GM21619 (cell line): Measurements from ENCODE around the gene CACNA1E.

ENCODE experiments used
- ATAC-seq: cut with Tn5 transposase; IDR thresholded peaks from one replicate; pipeline ENCODE4 v1.9.1; 2021; ENCODE audit not compliant: unreplicated experiment

Gene CACNA1E

GRCh38 chr1:181754103-181754502 is 270.8 kb downstream of the CACNA1E start:
- ATAC-seq = no peak

- ATAC-seq = no peak
These were observed 276.2 kb downstream of the CACNA1E start for GRCh38 chr1:181759481-181759880.

GRCh38 chr1:181763736-181764135 is 280.4 kb downstream of the CACNA1E start:
- ATAC-seq = no peak

DNA sequence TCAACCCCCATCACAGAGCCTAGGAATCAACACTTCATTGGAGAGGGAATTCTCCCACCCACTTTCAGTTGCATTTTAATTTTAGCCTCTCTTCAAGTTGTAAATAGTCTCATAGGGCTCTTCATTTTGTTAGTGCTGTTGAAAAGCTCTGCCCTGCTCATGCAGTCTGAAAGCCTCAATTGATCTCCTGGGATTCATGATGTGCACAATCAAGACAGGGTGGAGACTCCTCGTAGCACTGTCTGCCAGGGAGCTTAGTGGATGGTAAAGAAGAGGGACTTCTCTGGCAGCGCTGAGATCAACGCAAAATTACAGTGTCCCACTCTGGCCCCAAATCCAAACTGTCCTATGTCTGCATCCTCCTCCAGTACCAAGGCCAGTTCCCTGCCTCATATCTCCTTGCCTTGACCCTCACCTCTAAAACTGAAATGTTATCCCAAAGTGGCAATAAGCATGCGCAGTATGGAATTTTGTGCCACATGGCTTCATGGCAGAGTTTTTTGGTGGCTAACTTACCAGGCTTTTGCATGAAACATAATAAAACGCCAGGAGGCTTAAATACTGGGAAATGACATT is 282.2 kb downstream of the CACNA1E start:
- ATAC-seq = no peak

DNA sequence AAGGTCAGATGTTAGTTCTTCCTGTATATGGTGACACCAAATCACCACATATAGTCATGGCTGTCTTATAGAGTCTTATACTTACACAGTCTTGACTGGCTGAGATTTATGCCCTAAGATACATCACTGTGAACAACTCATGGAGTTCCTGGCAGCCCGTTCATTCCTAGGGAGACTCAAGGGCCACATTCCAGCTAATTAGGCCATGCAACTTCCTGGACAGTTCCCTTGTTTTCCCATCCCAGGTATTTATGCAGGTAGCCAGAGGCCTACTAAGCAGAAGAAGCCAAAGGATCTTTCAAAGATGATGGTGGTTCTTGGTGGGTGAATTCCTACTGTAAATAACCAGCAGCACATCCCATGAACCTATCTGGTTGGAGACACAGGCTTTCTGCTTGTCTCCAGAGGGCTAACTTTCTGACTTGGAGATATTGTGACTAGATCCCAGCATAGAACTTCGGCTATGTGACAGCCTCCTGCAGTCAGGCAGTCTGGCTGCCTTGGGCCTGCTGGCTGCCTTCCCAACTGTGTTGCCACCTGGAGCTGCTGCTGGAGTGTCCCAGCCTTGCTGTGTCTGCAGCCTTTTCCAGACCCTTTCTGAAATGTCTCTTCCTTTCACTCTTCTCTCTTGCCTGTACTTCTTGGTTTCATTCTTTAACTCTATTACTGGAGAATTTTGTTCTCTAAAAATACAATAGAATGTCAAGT is 283.8 kb downstream of the CACNA1E start:
- no peak for ATAC-seq

- ATAC-seq = peak; percentile 89
These were observed 285.1 kb downstream of the CACNA1E start for GRCh38 chr1:181768211-181768929.

DNA sequence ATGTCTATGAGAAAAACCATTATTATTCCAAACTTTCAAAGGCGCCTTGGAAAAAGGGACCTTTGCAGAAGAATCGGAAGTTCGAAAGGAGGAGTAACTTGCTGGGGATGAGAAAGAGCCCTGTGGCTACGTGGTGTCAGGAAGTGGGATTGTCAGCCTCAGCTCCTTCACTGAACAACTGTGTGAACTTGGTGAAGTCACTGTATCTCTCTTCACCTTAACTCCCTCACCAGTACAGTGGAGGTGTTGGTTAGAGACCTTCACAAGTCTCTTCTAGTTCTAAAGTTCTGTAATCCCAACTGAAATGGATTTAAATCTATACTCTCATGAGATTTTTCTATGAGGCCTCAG is 285.6 kb downstream of the CACNA1E start:
- ATAC-seq = no peak

- ATAC-seq = no peak
These were observed 286.5 kb downstream of the CACNA1E start for GRCh38 chr1:181769846-181770245.

- ATAC-seq = no peak
These were observed 289.4 kb downstream of the CACNA1E start for GRCh38 chr1:181772714-181773113.

DNA sequence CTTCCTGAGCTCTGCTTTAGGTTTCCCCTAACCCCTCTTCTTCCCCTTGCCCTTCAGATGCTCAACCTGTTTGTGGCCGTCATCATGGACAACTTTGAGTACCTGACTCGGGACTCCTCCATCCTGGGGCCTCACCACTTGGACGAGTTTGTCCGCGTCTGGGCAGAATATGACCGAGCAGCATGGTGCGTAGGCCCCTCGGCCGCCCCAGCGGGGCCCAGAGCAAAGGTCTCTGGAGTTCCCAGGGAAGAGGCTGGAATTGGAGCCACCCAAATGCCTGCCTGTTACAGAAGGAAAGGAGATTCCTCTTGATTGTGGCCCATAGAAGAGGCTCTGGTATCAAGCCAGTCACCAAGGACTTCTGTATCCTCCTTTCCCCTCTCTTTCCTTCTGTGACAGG is 292.7 kb downstream of the CACNA1E start:
- ATAC-seq = no peak

- no peak for ATAC-seq
These were observed 294.0 kb downstream of the CACNA1E start for GRCh38 chr1:181777286-181777685.

GRCh38 chr1:181777812-181778211 is 294.5 kb downstream of the CACNA1E start:
- no peak for ATAC-seq

DNA sequence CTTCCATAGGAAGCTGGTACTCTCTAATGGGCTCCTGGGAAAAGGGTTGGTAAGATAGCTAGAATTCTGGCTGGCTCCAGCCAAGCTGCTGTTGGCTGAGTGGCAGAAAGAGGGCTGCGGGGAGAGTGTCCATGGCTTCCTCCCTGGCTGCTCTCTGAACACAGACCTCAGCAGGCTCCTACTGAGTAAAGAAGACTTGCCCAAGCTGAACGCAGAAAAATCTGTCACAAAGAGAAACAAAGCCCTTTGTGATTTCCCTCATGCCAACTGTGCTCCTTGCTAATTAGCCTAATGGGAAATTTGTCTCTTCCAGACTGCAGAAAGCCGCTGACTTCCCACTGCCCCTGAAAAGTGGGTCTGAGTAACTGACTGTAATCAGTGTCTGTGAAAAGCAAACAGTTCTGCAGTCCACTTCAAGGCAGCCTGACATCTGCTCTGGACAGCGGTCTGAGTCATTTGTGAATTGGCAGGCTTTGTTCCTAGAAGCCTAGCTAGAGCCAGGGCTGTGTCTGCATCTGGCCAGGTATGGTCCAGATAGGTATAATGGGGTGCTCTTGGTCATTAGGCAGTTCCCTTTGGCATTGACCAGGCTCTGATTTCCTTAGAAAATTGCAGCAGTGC is 295.4 kb downstream of the CACNA1E start:
- no peak for ATAC-seq

- no peak for ATAC-seq
These were observed 296.0 kb downstream of the CACNA1E start for GRCh38 chr1:181779343-181779742.

DNA sequence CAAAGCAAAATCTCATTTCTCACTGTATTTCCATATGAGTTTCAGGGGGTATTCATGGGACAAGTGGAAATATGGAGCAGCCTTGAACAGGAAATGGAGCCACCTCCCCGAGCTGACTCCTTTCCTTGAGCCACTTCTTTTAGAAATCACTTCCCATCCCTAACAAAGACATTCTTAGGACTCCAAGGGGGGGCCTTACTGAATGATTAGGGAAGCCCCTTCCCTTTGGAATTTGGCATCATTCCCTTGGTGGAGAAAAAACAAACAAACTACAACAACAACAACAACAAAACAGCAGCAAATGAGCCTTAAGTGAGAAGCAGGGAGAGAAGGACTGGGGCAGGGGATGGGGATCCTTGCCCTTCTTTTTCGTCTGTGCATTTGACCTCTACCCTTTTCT is 299.9 kb downstream of the CACNA1E start:
- ATAC-seq = no peak

DNA sequence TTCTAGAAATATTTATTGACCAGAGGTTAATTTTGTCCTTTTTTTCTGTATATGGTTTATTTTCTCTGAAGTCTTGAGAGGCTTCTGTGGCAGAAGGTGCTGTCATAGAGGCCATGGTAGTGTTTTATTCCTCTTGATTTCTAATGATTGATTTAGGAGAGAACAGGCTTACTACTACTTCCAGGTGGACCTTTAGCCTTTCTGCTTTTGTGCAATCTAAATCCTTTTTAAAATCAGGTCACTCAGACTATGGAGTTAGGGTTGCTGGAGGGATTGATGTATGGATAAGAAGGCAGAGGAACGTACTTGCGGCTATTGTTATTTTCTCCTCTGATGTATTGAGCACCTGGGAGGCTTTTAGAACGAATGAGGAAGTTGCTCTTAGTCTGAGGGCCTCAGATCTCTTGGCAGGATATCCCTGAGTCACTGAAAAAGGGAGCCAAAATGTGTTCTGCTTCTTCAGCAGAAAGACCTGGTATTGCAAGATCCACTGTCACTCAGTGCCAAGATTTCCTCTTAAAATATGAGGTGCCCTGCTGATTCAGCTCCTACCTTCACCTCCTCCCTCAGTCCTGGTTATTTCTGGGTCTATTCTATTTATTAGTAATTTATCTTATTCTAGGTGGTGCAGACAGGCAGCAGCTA is 300.8 kb downstream of the CACNA1E start:
- ATAC-seq = no peak

DNA sequence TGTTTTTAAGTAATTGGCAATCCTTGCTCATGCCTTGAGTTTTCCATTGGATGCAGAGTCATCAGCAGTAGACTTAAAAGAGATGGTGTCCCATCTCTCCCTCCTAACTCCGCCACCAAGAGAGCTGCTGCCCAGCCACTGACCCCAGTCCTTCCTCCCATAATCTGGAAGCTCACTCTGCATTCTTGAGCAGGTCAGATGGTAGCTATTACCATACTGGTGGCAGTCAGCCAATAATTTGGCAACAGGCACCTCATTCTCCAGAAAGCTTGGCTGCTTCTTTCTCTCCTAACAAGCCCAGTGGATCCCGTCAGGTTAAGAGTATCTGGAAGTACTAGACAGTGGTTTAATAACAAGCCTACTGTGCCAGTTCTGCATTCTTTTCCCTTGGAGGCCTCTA is 306.1 kb downstream of the CACNA1E start:
- no peak for ATAC-seq

DNA sequence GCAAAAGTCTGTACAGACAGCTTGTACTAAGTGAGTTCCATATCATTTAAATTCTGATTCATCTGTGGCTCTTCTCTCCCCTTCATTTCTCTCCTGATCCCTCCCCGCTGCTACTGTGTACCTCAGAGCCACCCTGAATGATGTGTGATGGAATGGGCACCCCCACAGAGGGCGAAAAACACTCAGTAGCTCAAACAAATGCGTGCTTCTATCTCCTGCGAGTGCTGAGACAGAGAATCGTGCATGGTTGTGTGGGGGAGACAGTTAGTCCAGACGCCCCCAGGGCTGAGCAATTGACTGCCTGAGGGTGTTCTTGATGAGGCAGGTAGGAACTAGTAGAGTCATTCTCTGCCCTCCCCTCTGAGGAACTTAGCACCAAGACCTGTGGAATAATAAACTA is 308.4 kb downstream of the CACNA1E start:
- no peak for ATAC-seq

- ATAC-seq = no peak
These were observed 310.5 kb downstream of the CACNA1E start for GRCh38 chr1:181793831-181794230.

- ATAC-seq = no peak
These were observed 311.0 kb downstream of the CACNA1E start for GRCh38 chr1:181794332-181794731.

DNA sequence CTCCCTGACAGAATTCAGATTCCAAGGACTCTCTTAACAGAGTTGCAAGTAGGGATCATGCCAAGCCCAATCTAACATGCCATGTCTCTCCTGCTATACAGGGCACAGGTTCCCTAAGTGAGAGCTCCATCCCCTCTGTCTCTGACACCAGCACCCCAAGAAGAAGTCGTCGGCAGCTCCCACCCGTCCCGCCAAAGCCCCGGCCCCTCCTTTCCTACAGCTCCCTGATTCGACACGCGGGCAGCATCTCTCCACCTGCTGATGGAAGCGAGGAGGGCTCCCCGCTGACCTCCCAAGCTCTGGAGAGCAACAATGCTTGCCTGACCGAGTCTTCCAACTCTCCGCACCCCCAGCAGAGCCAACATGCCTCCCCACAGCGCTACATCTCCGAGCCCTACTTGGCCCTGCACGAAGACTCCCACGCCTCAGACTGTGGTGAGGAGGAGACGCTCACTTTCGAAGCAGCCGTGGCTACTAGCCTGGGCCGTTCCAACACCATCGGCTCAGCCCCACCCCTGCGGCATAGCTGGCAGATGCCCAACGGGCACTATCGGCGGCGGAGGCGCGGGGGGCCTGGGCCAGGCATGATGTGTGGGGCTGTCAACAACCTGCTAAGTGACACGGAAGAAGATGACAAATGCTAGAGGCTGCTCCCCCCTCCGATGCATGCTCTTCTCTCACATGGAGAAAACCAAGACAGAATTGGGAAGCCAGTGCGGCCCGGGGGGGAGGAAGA is 315.0 kb downstream of the CACNA1E start:
- ATAC-seq = no peak
